GM23338 (cell line): Measurements from ENCODE around the gene MAPK8. TPM values are rescaled to one million over a fixed set of nuclear protein-coding genes. Genes with fewer than 3 reads are reported as not detected.

Experiments used
- ATAC-seq: fragments of 200-7000 bp; cut with Tn5 transposase; 3 replicates; pipeline ENCODE4 v1.9.1; 2020
- DNase-seq: peaks from one replicate; pipeline ENCODE4 v3.0.0-alpha.2; 2015; ENCODE audit warnings: low spot score
- H2AFZ ChIP-seq: fragments of 200-600 bp; sonication (generic); 2 replicates; pipeline ENCODE4 v1.8.0; 2016; ENCODE audit warnings: antibody characterized with exemption, mild to moderate bottlenecking, moderate library complexity
- H3F3A ChIP-seq: fragments of 200-600 bp; sonication (generic); replicated peaks from 2 replicates; pipeline ENCODE4 v1.8.0; 2017; ENCODE audit warnings: antibody characterized with exemption, mixed run types, low read depth
- H3K27ac ChIP-seq: fragments of 200-600 bp; sonication (generic); 2 replicates; pipeline ENCODE4 v1.6.1; 2016; ENCODE audit warnings: low read depth
- H3K27me3 ChIP-seq: fragments of 200-600 bp; sonication (generic); 2 replicates; pipeline ENCODE4 v1.8.0; 2016; ENCODE audit warnings: mild to moderate bottlenecking, mixed run types, moderate library complexity; ENCODE audit not compliant: insufficient read depth
- H3K36me3 ChIP-seq: fragments of 200-600 bp; sonication (generic); 2 replicates; pipeline ENCODE4 v1.8.0; 2016; ENCODE audit warnings: mild to moderate bottlenecking; ENCODE audit not compliant: insufficient read depth
- H3K4me1 ChIP-seq: fragments of 200-600 bp; sonication (generic); 2 replicates; pipeline ENCODE4 v1.8.0; 2016; ENCODE audit warnings: mild to moderate bottlenecking, moderate library complexity; ENCODE audit not compliant: insufficient read depth
- H3K4me2 ChIP-seq: fragments of 200-600 bp; sonication (generic); 2 replicates; pipeline ENCODE4 v1.7.1; 2017; ENCODE audit warnings: mixed run types
- H3K4me3 ChIP-seq: fragments of 200-600 bp; sonication (generic); 2 replicates; pipeline ENCODE4 v1.6.1; 2016; ENCODE audit warnings: mixed run types
- H3K79me2 ChIP-seq: fragments of 200-600 bp; sonication (generic); replicated peaks from 2 replicates; pipeline ENCODE4 v1.8.0; 2017; ENCODE audit warnings: mild to moderate bottlenecking; ENCODE audit not compliant: insufficient read depth
- H3K9me2 ChIP-seq: fragments of 200-600 bp; sonication (generic); 2 replicates; pipeline ENCODE4 v1.8.0; 2017; ENCODE audit not compliant: insufficient read depth
- H4K20me1 ChIP-seq: fragments of 200-600 bp; sonication (generic); replicated peaks from 2 replicates; pipeline ENCODE4 v1.8.0; 2017; ENCODE audit warnings: mild to moderate bottlenecking; ENCODE audit not compliant: insufficient read depth
- H3K27ac Mint-ChIP-seq: 2 replicates; pipeline ENCODE4 v1.8.0; 2020; ENCODE audit warnings: inconsistent platforms, mild to moderate bottlenecking, moderate library complexity, mixed read lengths
- H3K27me3 Mint-ChIP-seq: 3 replicates; pipeline ENCODE4 v1.8.0; 2022; ENCODE audit warnings: low read depth, mild to moderate bottlenecking, moderate library complexity, mixed read lengths, inconsistent platforms; ENCODE audit not compliant: insufficient read depth, poor library complexity
- H3K36me3 Mint-ChIP-seq: 3 replicates; pipeline ENCODE4 v1.8.0; 2021; ENCODE audit warnings: low read depth, mild to moderate bottlenecking, inconsistent platforms, moderate library complexity, mixed read lengths
- H3K4me1 Mint-ChIP-seq: 3 replicates; pipeline ENCODE4 v1.8.0; 2020; ENCODE audit warnings: mild to moderate bottlenecking, inconsistent platforms, mixed read lengths
- H3K4me3 Mint-ChIP-seq: 3 replicates; pipeline ENCODE4 v1.8.0; 2021; ENCODE audit warnings: moderate library complexity, mild to moderate bottlenecking, inconsistent platforms, mixed read lengths
- H3K9me3 Mint-ChIP-seq: 3 replicates; pipeline ENCODE4 v1.8.0; 2020; ENCODE audit warnings: moderate library complexity, mild to moderate bottlenecking, inconsistent platforms, mixed read lengths
- CREB1 ChIP-seq: fragments of 250-450 bp; sonication (Bioruptor Pico); IDR thresholded peaks from 2 replicates; pipeline ENCODE4 v1.5.0; 2020; ENCODE audit warnings: low read depth, mild to moderate bottlenecking, moderate library complexity
- CTCF ChIP-seq, 2 experiments: fragments of 200-600 bp in 1 of 2; sonication (generic) in 1 of 2; conservative IDR thresholded peaks; 2 replicates each; pipeline versions ENCODE4 v1.5.1 to v1.6.1; 2016 to 2017; ENCODE audit warnings: antibody characterized with exemption in 2 of 2, low read depth in 2 of 2, mild to moderate bottlenecking in 2 of 2, moderate library complexity in 1 of 2
- ETS1 ChIP-seq: IDR thresholded peaks from 2 replicates; pipeline ENCODE4 v1.6.1; 2016; ENCODE audit warnings: antibody characterized with exemption
- EZH2 ChIP-seq: fragments of 200-600 bp; sonication (generic); IDR thresholded peaks from one replicate; pipeline ENCODE4 v1.8.0; 2017; ENCODE audit warnings: antibody characterized with exemption, mild to moderate bottlenecking, low read depth; ENCODE audit not compliant: unreplicated experiment
- EZH2phosphoT487 ChIP-seq: fragments of 200-600 bp; sonication (generic); IDR thresholded peaks from one replicate; pipeline ENCODE4 v1.8.1; 2018; ENCODE audit warnings: antibody characterized with exemption; ENCODE audit not compliant: unreplicated experiment
- JUNB ChIP-seq: IDR thresholded peaks from one replicate; pipeline ENCODE4 v1.6.1; 2016; ENCODE audit warnings: antibody characterized with exemption; ENCODE audit not compliant: unreplicated experiment
- NANOG ChIP-seq: IDR thresholded peaks from 2 replicates; pipeline ENCODE4 v1.6.1; 2016; ENCODE audit warnings: antibody characterized with exemption, borderline replicate concordance
- POLR2AphosphoS5 ChIP-seq: IDR thresholded peaks from 2 replicates; pipeline ENCODE4 v1.6.1; 2016; ENCODE audit warnings: antibody characterized with exemption, low read depth
- REST ChIP-seq: IDR thresholded peaks from one replicate; pipeline ENCODE4 v1.6.1; 2018; ENCODE audit warnings: antibody characterized with exemption; ENCODE audit not compliant: unreplicated experiment
- STAT1 ChIP-seq: IDR thresholded peaks from one replicate; pipeline ENCODE4 v1.6.1; 2016; ENCODE audit warnings: antibody characterized with exemption; ENCODE audit not compliant: unreplicated experiment
- ZNF114 ChIP-seq: fragments of 250-450 bp; sonication (Bioruptor Pico); IDR thresholded peaks from 2 replicates; pipeline ENCODE4 v1.5.0; 2020; ENCODE audit warnings: mild to moderate bottlenecking, moderate library complexity
- ZNF331 ChIP-seq: fragments of 250-450 bp; sonication (Bioruptor Pico); IDR thresholded peaks from 2 replicates; pipeline ENCODE4 v1.5.0; 2020; ENCODE audit warnings: low read depth, mild to moderate bottlenecking, moderate library complexity
- ZNF462 ChIP-seq: fragments of 250-450 bp; sonication (Bioruptor Pico); IDR thresholded peaks from 2 replicates; pipeline ENCODE4 v1.5.0; 2020; ENCODE audit warnings: mild to moderate bottlenecking, moderate library complexity
- polyA plus RNA-seq: library from polyadenylated mRNA; unstranded; fragments of >200 nt; fragmentation: Nextera tagmentation; extraction: Ambion mirVana; gene quantifications from 2 replicates; pipeline ENCODE4 v1.2.1, GENCODE V29; 2016
- total RNA-seq: library from RNA; depleted of rRNA; stranded (reverse); fragments of >200 nt; shearing (Covaris generic); gene quantifications from 2 replicates; pipeline ENCODE4 v1.2.3, GENCODE V29; 2014

Gene MAPK8
- total and polyA plus RNA-seq, 2 experiments from 2014 or later: 52.4 to 73.6 TPM

- no peak for DNase-seq
- H3K27me3 ChIP-seq: peaks cover 14% of the 10 kb centered on the region
- H3K4me3 Mint-ChIP-seq: no peak overlapping the region
Observed at GRCh38 chr10:48464121-48464870, 157.8 kb downstream of the MAPK8 start.

More at GRCh38 chr10:48464121-48464870, 157.8 kb downstream of the MAPK8 start:
- H3K27me3 Mint-ChIP-seq: peaks cover 10% of the 10 kb centered on the region
- peaks cover 3% of the 10 kb centered on the region; the same call in 1 of the 3 replicates for H3K36me3 Mint-ChIP-seq
- no peak overlapping the region for H3K27ac Mint-ChIP-seq
- peaks cover 16% of the 10 kb centered on the region for H3K4me1 Mint-ChIP-seq
- H3K4me1 ChIP-seq: peaks cover 2% of the 10 kb centered on the region; the same call in 1 of the 2 replicates
- no peak for TF ChIP-seq EZH2
- TF ChIP-seq ZNF331: no peak
- TF ChIP-seq ETS1: no peak
- no peak for TF ChIP-seq NANOG
- no peak for TF ChIP-seq ZNF114 (CRISPR knock-in tag)
- no peak for TF ChIP-seq CTCF (conservative IDR thresholded peaks at IDR 0.05; ENCODE audit: low read depth in 2 of 2)
- TF ChIP-seq STAT1: no peak
- TF ChIP-seq EZH2phosphoT487: no peak
- TF ChIP-seq POLR2AphosphoS5: no peak
- TF ChIP-seq CREB1: no peak
- no peak for TF ChIP-seq JUNB
- TF ChIP-seq ZNF462 (CRISPR knock-in tag): no peak
- no peak for TF ChIP-seq REST
- ATAC-seq: no peak
- H4K20me1 ChIP-seq: no peaks in the 10 kb centered on the region; the same call in 1 of the 2 replicates
- H3K4me2 ChIP-seq: no peak overlapping the region
- H3K36me3 ChIP-seq: no peaks in the 10 kb centered on the region
- H3K4me3 ChIP-seq: no peak overlapping the region
- H3K27ac ChIP-seq: no peak overlapping the region
- no peaks in the 10 kb centered on the region for H3K9me2 ChIP-seq
- no peaks in the 10 kb centered on the region for H3K79me2 ChIP-seq
- 0 out of 2 replicates have a peak, but pooled peaks cover 3% of the 10 kb centered on the region for H3F3A ChIP-seq
- no peak overlapping the region for H2AFZ ChIP-seq
- H3K9me3 Mint-ChIP-seq: no peaks in the 10 kb centered on the region; the same call in 2 of the 3 replicates
